Activated CD4-positive, alpha-beta T cell treated with anti-CD3 and anti-CD28 coated beads for 36 hours (primary cell): ENCODE measurements around the gene HSPB7. TPM values are rescaled to one million over a fixed set of nuclear protein-coding genes. Genes with fewer than 3 reads are reported as not detected.

Experiments used
- total RNA-seq, 2 experiments: library from RNA; stranded (reverse); gene quantifications; one replicate each; pipeline ENCODE4 v1.2.3, GENCODE V29; 2021

HSPB7 gene
- total RNA-seq, 2 experiments from 2014 or later, result not detected

Other genes starting within 250 kb of the HSPB7 start
- gene UQCRHL, start 210.4 kb downstream of the HSPB7 start, total RNA-seq, result 1 to 10 TPM; 1.4 to 1.9 TPM
- 10 to 100 TPM; 43.2 to 52.7 TPM for gene SPEN, start 170.3 kb downstream of the HSPB7 start, total RNA-seq
- gene ZBTB17, start 41.9 kb downstream of the HSPB7 start, total RNA-seq, result 10 to 100 TPM; 47.7 to 48.3 TPM
- gene SRARP, start 13.8 kb downstream of the HSPB7 start, total RNA-seq, result not detected
- not detected for gene CLCNKA, start 4.0 kb upstream of the HSPB7 start, total RNA-seq
- not detected for gene CLCNKB, start 25.7 kb upstream of the HSPB7 start, total RNA-seq
- under 1 TPM; 0.09 to 0.23 TPM for gene FAM131C, start 55.6 kb upstream of the HSPB7 start, total RNA-seq
- gene EPHA2, start 138.0 kb upstream of the HSPB7 start, total RNA-seq, result under 1 TPM; 0.19 to 0.21 TPM
- gene ARHGEF19, start 194.6 kb upstream of the HSPB7 start, total RNA-seq, result 1 to 10 TPM; 4.9 to 6.5 TPM
- 1 to 10 TPM; 2.4 to 3.7 TPM for gene CPLANE2, start 219.1 kb upstream of the HSPB7 start, total RNA-seq